SH-SY5Y (cell line): ENCODE measurements around the gene IGDCC3.

Experiments used
- GATA2 ChIP-seq: IDR thresholded peaks from 2 replicates; pipeline ENCODE4 v1.6.1; 2011; ENCODE audit warnings: mild to moderate bottlenecking, low read depth, low read length
- GATA3 ChIP-seq: IDR thresholded peaks from 2 replicates; pipeline ENCODE4 v1.6.1; 2011; ENCODE audit warnings: low read depth, mild to moderate bottlenecking, low read length, moderate library complexity

IGDCC3 gene

GRCh38 chr15:65302061-65302460 is 75.7 kb downstream of the IGDCC3 start:
- TF ChIP-seq GATA2 (no peak), GATA3 (no peak)

GRCh38 chr15:65300924-65301441 is 76.8 kb downstream of the IGDCC3 start:
- TF ChIP-seq GATA3 (no peak), GATA2 (no peak)

GRCh38 chr15:65298731-65299130 is 79.1 kb downstream of the IGDCC3 start:
- no peak for TF ChIP-seq GATA2
- no peak for TF ChIP-seq GATA3

GRCh38 chr15:65292938-65293518 is 84.8 kb downstream of the IGDCC3 start:
- TF ChIP-seq GATA3 (no peak), GATA2 (no peak)

- TF ChIP-seq GATA3, result no peak
These were observed 87.6 kb downstream of the IGDCC3 start for GRCh38 chr15:65290228-65290627.

GRCh38 chr15:65289261-65289854 is 88.4 kb downstream of the IGDCC3 start:
- TF ChIP-seq GATA2, result no peak
- TF ChIP-seq GATA3, result no peak

- no peak for TF ChIP-seq GATA2
These were observed 90.3 kb downstream of the IGDCC3 start for GRCh38 chr15:65287520-65287855.

- TF ChIP-seq GATA3 (no peak), GATA2 (no peak)
These were observed 90.9 kb downstream of the IGDCC3 start, which contains the start of gene PARP16 for GRCh38 chr15:65286704-65287519. Gene PARP16, minus strand, starts transcription at chr15:65286883. Its CDS starts 457 bp downstream, at chr15:65286426.

GRCh38 chr15:65286069-65286703 is 91.6 kb downstream of the IGDCC3 start:
- TF ChIP-seq GATA3 (no peak), GATA2 (no peak)

- TF ChIP-seq GATA3 (no peak), GATA2 (no peak)
These were observed 92.3 kb downstream of the IGDCC3 start for GRCh38 chr15:65285291-65286068.

- no peak for TF ChIP-seq GATA3
- TF ChIP-seq GATA2, result no peak
These were observed 99.3 kb downstream of the IGDCC3 start for GRCh38 chr15:65278480-65278879.
